ENCODE data around the gene AMOTL1.

- TF ChIP-seq CREB1 (IDR thresholded peaks at IDR 0.05; ENCODE audit: low read depth) (no peak), YY1 (IDR thresholded peaks at IDR 0.05; ENCODE audit: low read depth) (no peak), CEBPB (IDR thresholded peaks at IDR 0.05) (no peak), EP300 (IDR thresholded peaks at IDR 0.05; ENCODE audit: borderline replicate concordance) (no peak), TAF1 (IDR thresholded peaks at IDR 0.05; ENCODE audit: low read depth) (no peak), RAD21 (IDR thresholded peaks at IDR 0.05; ENCODE audit: low read depth) (no peak), FOXM1 (IDR thresholded peaks at IDR 0.05; ENCODE audit: borderline replicate concordance, low read depth) (no peak), USF1 (IDR thresholded peaks at IDR 0.05) (no peak), TCF12 (IDR thresholded peaks at IDR 0.05; ENCODE audit: low read depth) (no peak)
These were observed 37.9 kb downstream of the AMOTL1 start for GRCh38 chr11:94806014-94806413.
